Activated CD4-positive, alpha-beta T cell treated with anti-CD3 and anti-CD28 coated beads for 1 hour (primary cell): Measurements from ENCODE around the gene DPP10.
"Not testable (repeated sequence)": the region's sequence is repeated elsewhere in the genome, so short reads cannot be mapped to it uniquely, and the experiment has no call there.

Experiments used
- DNase-seq: peaks from one replicate; pipeline ENCODE4 v3.0.0-alpha.2; 2020

The DPP10 gene

GRCh38 chr2:114843963-114844362 is 401.5 kb downstream of the DPP10 start:
- DNase-seq, result no peak

GRCh38 chr2:114857196-114857595 is 414.8 kb downstream of the DPP10 start:
- no peak for DNase-seq

GRCh38 chr2:114859726-114860510 is 417.5 kb downstream of the DPP10 start:
- DNase-seq, result no peak

GRCh38 chr2:114862243-114862642 is 419.8 kb downstream of the DPP10 start:
- no peak for DNase-seq

- DNase-seq, result no peak
These were observed 422.5 kb downstream of the DPP10 start for GRCh38 chr2:114864901-114865300.

GRCh38 chr2:114880046-114880445 is 437.6 kb downstream of the DPP10 start:
- no peak for DNase-seq

GRCh38 chr2:114919985-114920384 is 477.5 kb downstream of the DPP10 start:
- DNase-seq, result no peak

- DNase-seq, result no peak
These were observed 479.6 kb downstream of the DPP10 start for GRCh38 chr2:114922076-114922475.

GRCh38 chr2:114925296-114926255 is 483.1 kb downstream of the DPP10 start:
- DNase-seq, result no peak

- no peak for DNase-seq
These were observed 483.9 kb downstream of the DPP10 start for GRCh38 chr2:114926303-114926702.

- no peak for DNase-seq
These were observed 486.8 kb downstream of the DPP10 start for GRCh38 chr2:114929225-114929624.

- no peak for DNase-seq
These were observed 491.3 kb downstream of the DPP10 start for GRCh38 chr2:114933671-114934241.

GRCh38 chr2:114935031-114935430 is 492.6 kb downstream of the DPP10 start:
- no peak for DNase-seq

- no peak for DNase-seq
These were observed 495.0 kb downstream of the DPP10 start for GRCh38 chr2:114937366-114937930.

GRCh38 chr2:114940785-114941458 is 498.5 kb downstream of the DPP10 start:
- DNase-seq, result no peak

GRCh38 chr2:114949228-114949804 is 506.9 kb downstream of the DPP10 start:
- DNase-seq, result no peak

- DNase-seq, result no peak
These were observed 517.9 kb downstream of the DPP10 start for GRCh38 chr2:114960389-114960788.

GRCh38 chr2:114962532-114962931 is 520.1 kb downstream of the DPP10 start:
- no peak for DNase-seq

GRCh38 chr2:114968748-114969400 is 526.4 kb downstream of the DPP10 start:
- no peak for DNase-seq

- DNase-seq, result not testable (repeated sequence)
These were observed 561.9 kb downstream of the DPP10 start for GRCh38 chr2:115004321-115004720.

GRCh38 chr2:115011721-115012120 is 569.3 kb downstream of the DPP10 start:
- no peak for DNase-seq

- not testable (repeated sequence) for DNase-seq
These were observed 579.6 kb downstream of the DPP10 start for GRCh38 chr2:115022013-115022412.
